ENCODE measurements around the gene BMPR1B. TPM values are rescaled to one million over a fixed set of nuclear protein-coding genes. Genes with fewer than 3 reads are reported as not detected.
"Not testable (repeated sequence)": the region's sequence is repeated elsewhere in the genome, so short reads cannot be mapped to it uniquely, and the experiment has no call there.

BMPR1B gene
- total RNA-seq, 2 experiments from 2014 or later, result not detected

DNA sequence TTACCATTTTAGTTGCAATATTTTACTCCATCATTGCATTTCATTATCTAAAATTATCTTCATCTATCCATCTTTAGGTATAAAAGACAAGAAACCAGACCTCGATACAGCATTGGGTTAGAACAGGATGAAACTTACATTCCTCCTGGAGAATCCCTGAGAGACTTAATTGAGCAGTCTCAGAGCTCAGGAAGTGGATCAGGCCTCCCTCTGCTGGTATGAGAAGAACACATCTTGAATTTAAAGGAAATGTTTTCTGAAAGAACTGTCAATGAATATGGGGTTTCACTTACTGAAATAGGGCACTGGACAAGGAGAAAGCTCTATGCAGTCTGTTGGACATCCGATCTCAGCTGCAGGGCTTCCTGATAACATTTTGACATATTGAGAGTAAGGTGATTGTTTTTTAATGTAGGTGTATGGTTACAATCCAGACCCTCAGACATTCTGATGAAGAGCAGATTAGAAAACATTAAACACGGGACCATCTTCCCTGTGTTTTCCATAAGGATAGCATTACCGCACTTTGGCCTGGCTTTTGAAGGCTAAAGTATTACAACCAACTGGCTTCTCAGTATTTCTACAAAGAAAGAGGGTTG is 367.2 kb downstream of the BMPR1B start:
- intact Hi-C loops (cut with micrococcal nuclease), result loop anchor here (10.0 kb wide), 1 partner anchor 500 kb away; no protein-coding TSS in a partner anchor
- ChIA-PET POLR2A (no interaction called here), CTCF (interaction anchor here (0.7 to 1.3 kb wide), 5 partner anchors 10 to 504 kb away, joined by 3 to 4 read pairs (median 3); no protein-coding TSS in a partner anchor)
- H3K36me3 Mint-ChIP-seq (ENCODE audit: low read depth), result no peaks in the 10 kb centered on the region
- no peak for ATAC-seq
- DNase-seq, result peak; percentile 3
- TF ChIP-seq, protein P1, sequence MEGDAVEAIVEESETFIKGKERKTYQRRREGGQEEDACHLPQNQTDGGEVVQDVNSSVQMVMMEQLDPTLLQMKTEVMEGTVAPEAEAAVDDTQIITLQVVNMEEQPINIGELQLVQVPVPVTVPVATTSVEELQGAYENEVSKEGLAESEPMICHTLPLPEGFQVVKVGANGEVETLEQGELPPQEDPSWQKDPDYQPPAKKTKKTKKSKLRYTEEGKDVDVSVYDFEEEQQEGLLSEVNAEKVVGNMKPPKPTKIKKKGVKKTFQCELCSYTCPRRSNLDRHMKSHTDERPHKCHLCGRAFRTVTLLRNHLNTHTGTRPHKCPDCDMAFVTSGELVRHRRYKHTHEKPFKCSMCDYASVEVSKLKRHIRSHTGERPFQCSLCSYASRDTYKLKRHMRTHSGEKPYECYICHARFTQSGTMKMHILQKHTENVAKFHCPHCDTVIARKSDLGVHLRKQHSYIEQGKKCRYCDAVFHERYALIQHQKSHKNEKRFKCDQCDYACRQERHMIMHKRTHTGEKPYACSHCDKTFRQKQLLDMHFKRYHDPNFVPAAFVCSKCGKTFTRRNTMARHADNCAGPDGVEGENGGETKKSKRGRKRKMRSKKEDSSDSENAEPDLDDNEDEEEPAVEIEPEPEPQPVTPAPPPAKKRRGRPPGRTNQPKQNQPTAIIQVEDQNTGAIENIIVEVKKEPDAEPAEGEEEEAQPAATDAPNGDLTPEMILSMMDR (IDR thresholded peaks at IDR 0.05), result no peak
- H3K4me3 Mint-ChIP-seq, result no peak overlapping the region
- no peak overlapping the region for H3K27ac Mint-ChIP-seq
- peaks cover 3% of the 10 kb centered on the region for H3K4me1 Mint-ChIP-seq (ENCODE audit: low read depth)
- peaks cover 2% of the 10 kb centered on the region for H3K27me3 Mint-ChIP-seq
- no peaks in the 10 kb centered on the region for H3K9me3 Mint-ChIP-seq

DNA sequence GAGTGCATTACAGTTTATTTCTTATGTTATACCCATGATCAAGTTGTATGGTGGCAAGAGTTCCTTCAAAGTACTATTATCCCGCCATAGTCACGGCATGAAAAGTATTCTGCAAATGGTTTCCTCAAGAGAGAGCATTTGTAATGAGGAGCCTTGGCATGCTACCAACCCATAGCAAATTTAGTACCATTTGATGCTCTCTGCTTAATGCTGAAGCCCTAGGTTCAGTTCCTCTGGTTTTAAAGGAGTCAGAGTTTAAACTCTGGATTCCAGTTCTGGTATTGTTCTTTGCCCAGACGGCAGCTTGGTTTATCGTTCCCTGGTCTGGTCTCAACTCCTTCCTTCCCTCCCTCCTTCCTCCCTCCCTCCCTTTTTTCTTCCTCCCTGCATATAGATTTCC is 371.3 kb downstream of the BMPR1B start:
- POLR2A ChIA-PET, result no interaction called here
- Mint-ChIP-seq H3K36me3 (ENCODE audit: low read depth) (no peaks in the 10 kb centered on the region), H3K4me1 (ENCODE audit: low read depth) (peaks cover 7% of the 10 kb centered on the region), H3K4me3 (no peak overlapping the region), H3K9me3 (no peaks in the 10 kb centered on the region), H3K27ac (no peak overlapping the region), H3K27me3 (peaks cover 2% of the 10 kb centered on the region)
- DNase-seq (no peak), ATAC-seq (no peak)
- TF ChIP-seq, protein P1 (IDR thresholded peaks at IDR 0.05), result no peak
- intact Hi-C loops (cut with micrococcal nuclease), result loop anchor here (10.0 kb wide), 1 partner anchor 504 kb away; no protein-coding TSS in a partner anchor
- CTCF ChIA-PET, result no interaction called here

DNA sequence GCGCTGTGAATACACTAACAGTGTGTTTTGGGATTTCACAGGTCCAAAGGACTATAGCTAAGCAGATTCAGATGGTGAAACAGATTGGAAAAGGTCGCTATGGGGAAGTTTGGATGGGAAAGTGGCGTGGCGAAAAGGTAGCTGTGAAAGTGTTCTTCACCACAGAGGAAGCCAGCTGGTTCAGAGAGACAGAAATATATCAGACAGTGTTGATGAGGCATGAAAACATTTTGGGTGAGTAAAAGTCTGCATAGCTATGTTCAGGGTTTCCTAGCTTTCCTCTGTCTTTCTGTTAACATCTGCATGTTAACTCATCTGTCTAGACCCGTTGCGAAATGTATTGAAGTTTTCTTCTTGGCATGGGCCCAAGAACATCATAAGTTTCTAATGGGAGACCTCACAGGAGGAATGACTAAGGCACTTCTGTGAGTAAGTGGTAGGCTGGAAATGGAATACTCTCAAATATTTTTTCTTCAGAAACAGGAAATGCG is 372.1 kb downstream of the BMPR1B start:
- Mint-ChIP-seq H3K4me3 (no peak overlapping the region), H3K4me1 (ENCODE audit: low read depth) (peaks cover 7% of the 10 kb centered on the region), H3K36me3 (ENCODE audit: low read depth) (no peaks in the 10 kb centered on the region), H3K9me3 (no peaks in the 10 kb centered on the region), H3K27ac (no peak overlapping the region), H3K27me3 (peaks cover under 1% of the 10 kb centered on the region)
- TF ChIP-seq, protein P1 (IDR thresholded peaks at IDR 0.05), result no peak
- CTCF ChIA-PET, result no interaction called here
- peak; percentile 4 for DNase-seq
- no peak for ATAC-seq
- POLR2A ChIA-PET, result no interaction called here
- intact Hi-C loops (cut with micrococcal nuclease), result loop anchor here (10.0 kb wide), 1 partner anchor 505 kb away; no protein-coding TSS in a partner anchor

DNA sequence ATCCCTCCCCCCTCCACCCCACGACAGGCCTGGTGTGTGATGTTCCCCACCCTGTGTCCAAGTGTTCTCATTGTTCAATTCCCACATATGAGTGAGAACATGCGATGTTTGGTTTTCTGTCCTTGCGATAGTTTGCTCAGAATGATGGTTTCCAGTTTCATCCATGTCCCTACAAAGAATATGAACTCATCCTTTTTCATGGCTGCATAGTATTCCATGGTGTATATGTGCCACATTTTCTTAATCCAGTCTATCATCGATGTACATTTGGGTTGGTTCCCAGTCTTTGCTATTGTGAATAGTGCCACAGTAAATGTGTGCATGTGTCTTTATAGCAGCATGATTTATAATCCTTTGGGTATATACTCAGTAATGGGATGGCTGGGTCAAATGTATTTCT is 376.3 kb downstream of the BMPR1B start:
- POLR2A ChIA-PET; intact Hi-C loops (cut with micrococcal nuclease); DNase-seq; H3K9me3 Mint-ChIP-seq; CTCF ChIA-PET; H3K36me3 Mint-ChIP-seq (ENCODE audit: low read depth); H3K4me1 Mint-ChIP-seq (ENCODE audit: low read depth); ATAC-seq; H3K4me3 Mint-ChIP-seq; H3K27me3 Mint-ChIP-seq; H3K27ac Mint-ChIP-seq: not testable (repeated sequence)

DNA sequence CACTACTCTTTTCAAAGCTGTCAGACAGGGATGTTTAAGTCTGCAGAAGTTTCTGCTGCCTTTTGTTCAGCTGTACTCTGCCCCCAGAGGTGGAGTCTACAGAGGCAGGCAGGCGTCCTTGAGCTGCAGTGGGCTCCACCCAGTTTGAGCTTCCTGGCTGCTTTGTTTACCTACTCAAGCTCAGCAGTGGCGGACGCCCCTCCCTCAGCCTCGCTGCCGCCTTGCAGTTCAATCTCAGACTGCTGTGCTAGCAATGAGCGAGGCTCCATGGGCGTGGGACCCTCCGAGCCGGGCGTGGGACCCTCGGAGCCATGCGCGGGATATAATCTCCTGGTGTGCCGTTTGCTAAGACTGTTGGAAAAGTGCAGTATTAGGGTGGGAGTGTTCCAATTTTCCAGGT is 381.7 kb downstream of the BMPR1B start:
- H3K4me1 Mint-ChIP-seq (ENCODE audit: low read depth); H3K27ac Mint-ChIP-seq; H3K9me3 Mint-ChIP-seq; DNase-seq; CTCF ChIA-PET; H3K36me3 Mint-ChIP-seq (ENCODE audit: low read depth); POLR2A ChIA-PET; intact Hi-C loops (cut with micrococcal nuclease); ATAC-seq; H3K27me3 Mint-ChIP-seq; H3K4me3 Mint-ChIP-seq: not testable (repeated sequence)

DNA sequence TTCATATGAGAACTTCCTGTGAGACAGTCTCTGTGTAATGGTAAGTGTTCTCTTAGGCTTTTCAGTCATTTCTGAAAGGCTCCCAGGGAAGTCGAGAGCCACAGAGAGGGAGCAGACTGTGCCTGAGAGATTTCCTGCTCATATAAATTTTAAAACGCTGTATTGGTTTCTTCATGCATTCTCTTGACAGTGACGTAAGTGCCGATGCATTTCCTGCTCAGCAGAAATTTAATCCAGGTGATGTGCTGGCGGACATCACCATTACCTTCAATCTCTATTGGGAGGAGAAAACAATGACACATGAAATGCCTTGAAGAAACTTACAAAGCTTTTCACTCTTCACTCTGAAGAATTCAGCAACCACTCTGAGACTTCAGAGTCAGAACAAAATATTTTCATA is 383.6 kb downstream of the BMPR1B start:
- Mint-ChIP-seq H3K27ac (no peak overlapping the region), H3K36me3 (ENCODE audit: low read depth) (no peaks in the 10 kb centered on the region), H3K4me1 (ENCODE audit: low read depth) (no peaks in the 10 kb centered on the region), H3K9me3 (peaks cover 2% of the 10 kb centered on the region), H3K27me3 (peaks cover 5% of the 10 kb centered on the region), H3K4me3 (no peak overlapping the region)
- TF ChIP-seq, protein P1 (IDR thresholded peaks at IDR 0.05), result no peak
- POLR2A ChIA-PET, result no interaction called here
- DNase-seq, result no peak
- intact Hi-C loops (cut with micrococcal nuclease), result no loop called here
- CTCF ChIA-PET, result interaction anchor here (0.9 kb wide), 1 partner anchor 65 kb away, joined by 4 read pairs; no protein-coding TSS in a partner anchor
- no peak for ATAC-seq
